GM12801 (cell line): ENCODE results near the gene SLC26A6.

Source experiments
- TF ChIP-seq, protein P1 (sequence below): IDR thresholded peaks from one replicate; pipeline ENCODE4 v1.5.1; 2011; ENCODE audit warnings: control low read depth; ENCODE audit not compliant: insufficient read length; ENCODE audit errors: extremely low read depth

The SLC26A6 gene

GRCh38 chr3:48614044-48614443, 21.2 kb downstream of the SLC26A6 start:
- TF ChIP-seq, protein P1, sequence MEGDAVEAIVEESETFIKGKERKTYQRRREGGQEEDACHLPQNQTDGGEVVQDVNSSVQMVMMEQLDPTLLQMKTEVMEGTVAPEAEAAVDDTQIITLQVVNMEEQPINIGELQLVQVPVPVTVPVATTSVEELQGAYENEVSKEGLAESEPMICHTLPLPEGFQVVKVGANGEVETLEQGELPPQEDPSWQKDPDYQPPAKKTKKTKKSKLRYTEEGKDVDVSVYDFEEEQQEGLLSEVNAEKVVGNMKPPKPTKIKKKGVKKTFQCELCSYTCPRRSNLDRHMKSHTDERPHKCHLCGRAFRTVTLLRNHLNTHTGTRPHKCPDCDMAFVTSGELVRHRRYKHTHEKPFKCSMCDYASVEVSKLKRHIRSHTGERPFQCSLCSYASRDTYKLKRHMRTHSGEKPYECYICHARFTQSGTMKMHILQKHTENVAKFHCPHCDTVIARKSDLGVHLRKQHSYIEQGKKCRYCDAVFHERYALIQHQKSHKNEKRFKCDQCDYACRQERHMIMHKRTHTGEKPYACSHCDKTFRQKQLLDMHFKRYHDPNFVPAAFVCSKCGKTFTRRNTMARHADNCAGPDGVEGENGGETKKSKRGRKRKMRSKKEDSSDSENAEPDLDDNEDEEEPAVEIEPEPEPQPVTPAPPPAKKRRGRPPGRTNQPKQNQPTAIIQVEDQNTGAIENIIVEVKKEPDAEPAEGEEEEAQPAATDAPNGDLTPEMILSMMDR, result no peak

- TF ChIP-seq, protein P1, result no peak
Observed at GRCh38 chr3:48612309-48612708, 23.0 kb downstream of the SLC26A6 start.

GRCh38 chr3:48609088-48610005, 25.9 kb downstream of the SLC26A6 start, which contains the start of gene UQCRC1:
TSS of gene UQCRC1 (minus strand) at chr3:48609646. CDS start at chr3:48609620, 26 bp downstream.
- TF ChIP-seq, protein P1, result no peak

- TF ChIP-seq, protein P1, result no peak
Observed at GRCh38 chr3:48607519-48607918, 27.7 kb downstream of the SLC26A6 start.

DNA sequence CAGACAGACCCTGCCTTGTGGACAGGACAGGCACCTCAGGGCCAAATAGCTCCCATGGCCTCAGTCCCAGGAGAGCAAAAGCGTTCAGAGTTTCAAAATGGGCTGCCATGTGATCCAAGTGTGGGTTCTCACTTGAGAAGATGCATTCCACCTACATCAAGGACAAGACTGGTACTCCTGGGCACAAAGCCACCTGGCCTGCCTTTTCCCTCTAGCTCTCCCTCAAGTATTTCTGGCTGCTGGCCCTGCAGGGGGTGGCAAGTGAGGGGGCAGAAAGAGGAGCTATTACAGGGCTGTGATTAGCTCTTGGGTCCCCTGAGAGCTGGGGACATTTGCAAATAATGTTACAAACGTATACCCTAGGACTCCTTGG, 33.7 kb downstream of the SLC26A6 start:
- TF ChIP-seq, protein P1, result no peak

GRCh38 chr3:48600711-48601621, 34.3 kb downstream of the SLC26A6 start:
- TF ChIP-seq, protein P1, result no peak
